ENCODE data around the gene KCNK15.

KCNK15 gene

DNA sequence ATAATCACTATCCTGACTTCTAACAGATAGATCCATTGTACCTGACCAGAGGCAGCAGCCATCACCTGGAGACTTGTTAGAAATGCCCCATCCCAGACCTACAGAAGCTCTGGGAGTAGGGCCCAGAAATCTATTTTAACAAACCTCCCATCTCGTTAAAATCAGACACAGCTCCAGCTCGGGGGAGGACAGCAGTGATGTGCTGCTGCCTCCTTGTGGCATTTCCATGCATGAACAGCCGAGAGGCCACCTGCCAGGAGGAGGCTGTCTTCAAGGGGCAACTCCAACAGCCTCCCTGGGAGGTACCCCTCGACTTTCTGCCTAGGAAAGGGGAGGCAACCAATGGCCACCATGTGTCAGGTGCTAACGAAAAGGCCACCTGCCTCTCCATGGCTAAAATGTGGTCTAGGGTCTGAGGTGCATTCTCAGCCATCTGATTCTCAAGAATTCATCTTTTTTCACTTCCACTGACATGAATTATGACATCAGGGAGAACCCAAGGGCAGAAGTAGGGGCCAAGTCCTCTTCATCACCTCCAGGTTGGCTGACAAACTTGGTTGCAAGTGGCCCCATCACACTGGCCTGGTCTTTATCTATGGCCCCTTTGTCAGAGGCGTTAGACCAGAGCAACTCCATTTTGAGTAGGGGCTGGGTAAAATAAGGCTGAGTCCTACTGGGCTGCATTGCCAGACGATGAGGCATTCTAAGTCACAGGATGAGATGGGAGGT lies 12.2 kb upstream of the KCNK15 start:
- Histone ChIP-seq H3K9me3 (ENCODE audit: low read length) (peaks cover 1% of the 10 kb centered on the region), H3K36me3 (ENCODE audit: insufficient read depth, low read length) (no peaks in the 10 kb centered on the region), H3K4me3 (ENCODE audit: low read length) (no peak overlapping the region), H3K4me1 (ENCODE audit: insufficient read depth, low read length) (no peaks in the 10 kb centered on the region), H2AFZ (ENCODE audit: low read depth, low read length) (no peak overlapping the region), H3K27me3 (ENCODE audit: insufficient read depth, low read length) (no peaks in the 10 kb centered on the region)

DNA sequence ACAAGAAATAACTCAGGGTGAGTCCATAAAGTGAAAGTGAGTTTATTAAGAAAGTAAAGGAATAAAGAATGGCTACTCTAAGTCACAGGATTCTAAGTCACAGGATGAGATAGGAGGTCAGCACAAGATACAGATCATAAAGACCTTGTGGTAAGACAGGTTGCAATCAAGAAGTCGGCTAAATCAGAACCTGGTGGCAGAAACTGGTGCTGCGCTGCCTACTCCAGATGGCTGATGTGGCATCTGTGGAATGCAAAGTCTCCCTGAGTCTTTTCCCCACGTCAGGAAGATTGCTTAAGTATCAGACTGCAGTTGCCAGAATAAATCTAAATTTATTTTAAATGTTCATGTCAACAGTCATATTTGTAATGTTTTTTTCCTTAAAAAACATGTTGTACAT lies 10.7 kb upstream of the KCNK15 start:
- H3K9me3 ChIP-seq (ENCODE audit: low read length), result peaks cover 1% of the 10 kb centered on the region
- no peak overlapping the region for H3K4me3 ChIP-seq (ENCODE audit: low read length)
- no peaks in the 10 kb centered on the region for H3K4me1 ChIP-seq (ENCODE audit: insufficient read depth, low read length)
- no peak overlapping the region for H2AFZ ChIP-seq (ENCODE audit: low read depth, low read length)
- peaks cover under 1% of the 10 kb centered on the region for H3K27me3 ChIP-seq (ENCODE audit: insufficient read depth, low read length)
- no peaks in the 10 kb centered on the region for H3K36me3 ChIP-seq (ENCODE audit: insufficient read depth, low read length)

DNA sequence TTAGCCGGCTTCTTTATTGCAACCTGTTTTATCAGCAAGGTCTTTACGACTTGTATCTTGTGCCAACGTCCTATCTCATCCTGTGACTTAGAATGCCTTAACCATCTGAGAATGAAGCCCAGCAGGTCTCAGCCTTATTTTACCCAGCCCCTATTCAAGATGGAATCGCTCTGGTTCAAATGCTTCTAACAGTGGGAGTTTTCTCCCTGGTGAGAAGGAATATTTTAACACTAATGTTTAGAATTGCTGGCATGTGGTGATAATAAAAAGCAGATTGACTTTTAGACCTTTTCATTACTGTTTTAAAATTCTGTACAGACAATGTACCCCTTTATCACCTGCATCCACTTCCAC lies 9.9 kb upstream of the KCNK15 start:
- Histone ChIP-seq H3K4me3 (ENCODE audit: low read length) (no peak overlapping the region), H3K4me1 (ENCODE audit: insufficient read depth, low read length) (no peaks in the 10 kb centered on the region), H2AFZ (ENCODE audit: low read depth, low read length) (no peak overlapping the region), H3K27me3 (ENCODE audit: insufficient read depth, low read length) (peaks cover 7% of the 10 kb centered on the region), H3K36me3 (ENCODE audit: insufficient read depth, low read length) (no peaks in the 10 kb centered on the region), H3K9me3 (ENCODE audit: low read length) (peaks cover 1% of the 10 kb centered on the region)

DNA sequence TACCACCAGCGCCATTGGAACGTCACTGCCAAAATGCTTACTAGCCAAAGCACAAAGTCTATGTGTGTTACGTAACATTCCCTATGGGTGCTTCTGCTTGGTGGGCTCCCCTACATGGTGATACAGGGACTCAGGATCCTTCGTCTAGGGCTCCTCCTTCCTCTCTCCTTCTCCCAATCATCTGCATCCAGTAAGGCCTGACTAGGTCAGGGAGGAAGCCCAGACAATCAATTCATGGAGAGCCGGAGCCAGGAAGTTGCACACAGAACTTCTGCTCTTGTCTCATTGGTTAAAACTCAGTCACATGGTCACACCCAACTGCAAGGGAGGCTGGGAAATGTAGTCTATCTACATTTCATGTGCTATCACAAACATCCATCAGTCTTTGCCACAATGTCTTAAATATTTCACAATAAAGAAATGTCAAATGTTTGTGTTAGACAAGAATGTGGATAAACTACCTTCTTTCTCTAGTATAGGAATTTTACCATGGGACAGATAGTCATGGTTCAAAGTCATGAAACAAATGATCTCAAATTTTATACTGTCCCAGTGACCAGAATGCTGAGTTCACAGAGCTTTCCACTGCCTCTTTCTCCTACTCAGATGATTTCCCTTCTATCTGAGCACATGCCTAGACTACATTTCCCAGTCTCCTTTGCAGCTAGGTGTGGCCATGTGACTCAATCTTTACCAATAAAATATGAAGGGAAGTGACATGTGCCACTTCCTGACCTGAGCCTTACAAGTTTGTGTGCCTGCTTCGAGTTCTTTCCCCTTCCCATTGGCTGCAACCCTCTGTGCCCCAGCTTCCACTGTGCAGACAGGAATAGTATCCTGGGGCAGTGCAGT lies 9.3 kb upstream of the KCNK15 start:
- Histone ChIP-seq H3K27me3 (ENCODE audit: insufficient read depth, low read length) (peaks cover 7% of the 10 kb centered on the region), H3K9me3 (ENCODE audit: low read length) (peaks cover 1% of the 10 kb centered on the region), H3K36me3 (ENCODE audit: insufficient read depth, low read length) (no peaks in the 10 kb centered on the region), H2AFZ (ENCODE audit: low read depth, low read length) (peak overlapping the region; percentile 13), H3K4me3 (ENCODE audit: low read length) (no peak overlapping the region), H3K4me1 (ENCODE audit: insufficient read depth, low read length) (no peaks in the 10 kb centered on the region)

DNA sequence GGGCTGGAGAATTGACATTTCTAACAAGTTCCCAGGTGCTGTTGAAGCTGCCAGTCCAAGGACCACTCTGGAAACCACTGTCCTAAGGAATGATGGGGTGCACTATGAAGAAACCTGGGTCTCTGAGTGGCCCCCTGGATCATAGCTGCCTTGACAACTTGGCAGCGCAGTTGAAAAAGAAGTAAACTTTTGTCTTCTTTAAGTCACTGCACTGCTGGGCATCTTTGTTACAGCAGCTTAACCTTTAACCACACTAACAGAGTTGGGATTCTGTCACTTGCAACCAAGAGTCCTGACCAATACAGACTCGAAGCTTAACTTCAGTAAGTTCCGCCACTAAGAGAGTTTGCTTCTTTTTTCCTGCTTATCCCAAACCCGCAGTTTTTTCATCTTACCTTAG lies 8.5 kb upstream of the KCNK15 start:
- peaks cover 15% of the 10 kb centered on the region for H3K27me3 ChIP-seq (ENCODE audit: insufficient read depth, low read length)
- no peaks in the 10 kb centered on the region for H3K4me1 ChIP-seq (ENCODE audit: insufficient read depth, low read length)
- H3K4me3 ChIP-seq (ENCODE audit: low read length), result no peak overlapping the region
- H3K9me3 ChIP-seq (ENCODE audit: low read length), result peaks cover 1% of the 10 kb centered on the region
- H3K36me3 ChIP-seq (ENCODE audit: insufficient read depth, low read length), result no peaks in the 10 kb centered on the region
- peak overlapping the region; percentile 13 for H2AFZ ChIP-seq (ENCODE audit: low read depth, low read length)

DNA sequence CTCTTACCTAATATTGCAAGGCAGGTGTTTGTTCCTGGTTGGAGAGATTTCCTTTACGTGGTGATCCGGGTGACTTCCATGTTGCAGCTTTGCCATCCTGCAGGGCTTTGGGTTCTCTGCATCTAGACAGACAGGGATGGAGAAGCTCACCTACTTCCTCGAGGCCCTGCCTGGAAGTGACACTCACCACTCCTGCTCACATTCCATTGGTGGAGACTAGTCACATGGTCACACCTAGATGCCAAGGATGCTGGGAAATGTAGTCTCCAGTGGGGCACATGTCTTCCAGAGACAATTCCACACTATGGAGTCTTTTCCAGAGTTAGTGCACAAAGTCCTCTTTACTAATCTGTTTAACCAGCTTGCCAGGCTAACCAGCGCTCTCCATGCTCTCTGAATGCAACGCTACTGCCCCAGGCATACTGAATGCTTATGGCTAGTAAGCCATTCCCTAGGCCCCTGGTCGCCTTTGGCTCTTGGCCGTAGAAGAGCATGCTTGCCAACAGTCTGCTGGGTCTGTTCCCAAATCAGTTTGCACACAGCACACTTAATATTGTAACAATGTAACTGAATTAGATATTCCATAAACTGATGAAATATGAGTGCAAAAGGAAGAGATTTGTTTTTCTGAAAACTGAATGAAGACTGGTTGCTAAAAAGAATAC lies 6.7 kb upstream of the KCNK15 start:
- H2AFZ ChIP-seq (ENCODE audit: low read depth, low read length), result no peak overlapping the region
- peaks cover 33% of the 10 kb centered on the region for H3K27me3 ChIP-seq (ENCODE audit: insufficient read depth, low read length)
- peaks cover 1% of the 10 kb centered on the region for H3K9me3 ChIP-seq (ENCODE audit: low read length)
- no peaks in the 10 kb centered on the region for H3K36me3 ChIP-seq (ENCODE audit: insufficient read depth, low read length)
- no peaks in the 10 kb centered on the region for H3K4me1 ChIP-seq (ENCODE audit: insufficient read depth, low read length)
- peak overlapping the region; percentile 2 for H3K4me3 ChIP-seq (ENCODE audit: low read length)

DNA sequence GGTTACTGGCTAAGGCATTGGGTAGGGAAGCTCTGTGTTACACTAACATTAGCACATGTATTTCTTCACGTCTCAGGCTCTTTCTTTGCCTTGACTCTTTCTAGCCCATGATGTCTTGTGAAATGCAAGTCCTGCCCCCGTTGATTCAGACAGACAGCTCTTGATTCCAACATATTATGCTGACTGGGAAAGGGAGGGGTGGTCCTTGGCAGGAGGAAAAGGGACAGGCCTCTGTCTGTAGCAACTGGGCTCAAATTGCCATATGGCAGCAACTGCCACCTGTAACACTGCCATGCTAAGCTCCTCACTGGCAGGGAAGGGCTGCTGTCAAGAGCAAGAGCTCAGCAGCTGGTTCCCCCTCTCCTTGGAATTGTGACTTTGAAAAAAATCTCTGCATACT lies 5.7 kb upstream of the KCNK15 start:
- no peaks in the 10 kb centered on the region for H3K36me3 ChIP-seq (ENCODE audit: insufficient read depth, low read length)
- no peak overlapping the region for H3K4me3 ChIP-seq (ENCODE audit: low read length)
- no peaks in the 10 kb centered on the region for H3K4me1 ChIP-seq (ENCODE audit: insufficient read depth, low read length)
- H3K9me3 ChIP-seq (ENCODE audit: low read length), result peaks cover 1% of the 10 kb centered on the region
- H3K27me3 ChIP-seq (ENCODE audit: insufficient read depth, low read length), result peaks cover 43% of the 10 kb centered on the region
- H2AFZ ChIP-seq (ENCODE audit: low read depth, low read length), result no peak overlapping the region

DNA sequence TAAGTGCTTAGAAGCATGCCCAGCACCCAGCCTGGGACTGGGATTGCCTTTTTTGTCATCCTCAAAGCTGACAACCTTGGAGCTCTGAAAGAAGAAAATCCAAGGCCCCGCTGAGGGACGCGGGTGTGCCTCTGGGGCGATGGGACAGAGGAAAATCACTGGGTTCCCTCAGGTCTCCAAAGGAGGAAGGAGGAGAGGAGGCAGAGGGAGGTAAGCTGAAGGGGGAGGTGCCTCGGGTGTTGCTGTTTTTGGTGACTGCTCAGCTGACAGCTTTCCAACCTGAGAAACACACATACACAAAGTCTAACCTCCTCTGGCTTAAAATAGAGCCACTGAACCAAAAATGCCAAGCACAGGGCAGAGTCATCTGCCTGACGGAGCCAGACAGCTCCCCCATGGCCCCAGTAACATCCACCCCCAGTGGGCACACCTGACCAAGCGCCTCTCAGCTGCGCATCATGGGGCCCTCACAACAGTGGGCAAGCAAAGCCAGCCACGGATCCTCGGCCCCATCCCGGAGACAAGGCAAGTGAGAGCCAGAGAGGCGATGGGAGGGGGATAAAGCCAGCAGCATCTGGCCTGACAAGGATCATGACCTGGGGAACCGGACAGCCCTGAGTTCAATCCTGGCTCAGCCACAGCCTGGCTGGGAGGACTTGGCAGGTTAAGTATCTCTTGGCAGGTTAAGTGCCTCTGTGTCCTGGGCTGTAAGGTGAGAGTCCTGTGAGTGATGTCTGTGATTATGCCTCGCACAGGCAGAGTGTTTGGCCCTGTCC lies 3.2 kb upstream of the KCNK15 start:
- Histone ChIP-seq H3K4me3 (ENCODE audit: low read length) (no peak overlapping the region), H3K36me3 (ENCODE audit: insufficient read depth, low read length) (no peaks in the 10 kb centered on the region), H2AFZ (ENCODE audit: low read depth, low read length) (no peak overlapping the region), H3K9me3 (ENCODE audit: low read length) (peaks cover 1% of the 10 kb centered on the region), H3K4me1 (ENCODE audit: insufficient read depth, low read length) (peaks cover 5% of the 10 kb centered on the region), H3K27me3 (ENCODE audit: insufficient read depth, low read length) (peaks cover 66% of the 10 kb centered on the region)

DNA sequence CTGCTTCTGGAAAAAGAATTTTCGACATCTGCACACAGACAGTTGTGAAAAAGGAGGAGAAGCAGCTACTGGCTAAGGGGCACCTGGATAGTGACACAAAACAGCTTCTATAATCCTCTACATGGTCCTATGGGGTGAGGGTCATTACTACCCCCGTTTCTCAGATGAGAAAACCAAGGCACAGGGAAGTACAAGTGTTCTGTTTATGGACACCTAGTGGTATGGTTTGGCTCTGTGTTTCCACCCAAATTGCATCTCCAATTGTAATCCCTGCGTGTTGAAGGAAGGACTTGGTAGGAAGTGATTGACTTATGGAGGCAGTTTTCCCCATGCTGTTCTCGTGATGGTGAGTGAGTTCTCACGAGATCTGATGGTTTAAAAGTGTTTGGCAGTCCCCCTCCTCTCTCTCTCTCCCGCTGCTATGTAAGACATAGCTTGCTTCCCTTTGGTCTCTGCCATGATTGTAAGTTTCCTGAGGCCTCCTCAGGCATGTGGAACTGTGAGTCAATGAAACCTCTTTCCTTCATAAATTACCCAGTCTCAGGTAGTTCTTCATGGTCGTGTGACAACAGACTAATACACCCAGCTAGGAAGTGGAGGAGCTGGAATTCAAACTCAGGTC lies 2.5 kb upstream of the KCNK15 start:
- Histone ChIP-seq H3K4me1 (ENCODE audit: insufficient read depth, low read length) (peaks cover 5% of the 10 kb centered on the region), H3K4me3 (ENCODE audit: low read length) (no peak overlapping the region), H3K36me3 (ENCODE audit: insufficient read depth, low read length) (no peaks in the 10 kb centered on the region), H2AFZ (ENCODE audit: low read depth, low read length) (no peak overlapping the region), H3K27me3 (ENCODE audit: insufficient read depth, low read length) (peaks cover 66% of the 10 kb centered on the region), H3K9me3 (ENCODE audit: low read length) (no peaks in the 10 kb centered on the region)

DNA sequence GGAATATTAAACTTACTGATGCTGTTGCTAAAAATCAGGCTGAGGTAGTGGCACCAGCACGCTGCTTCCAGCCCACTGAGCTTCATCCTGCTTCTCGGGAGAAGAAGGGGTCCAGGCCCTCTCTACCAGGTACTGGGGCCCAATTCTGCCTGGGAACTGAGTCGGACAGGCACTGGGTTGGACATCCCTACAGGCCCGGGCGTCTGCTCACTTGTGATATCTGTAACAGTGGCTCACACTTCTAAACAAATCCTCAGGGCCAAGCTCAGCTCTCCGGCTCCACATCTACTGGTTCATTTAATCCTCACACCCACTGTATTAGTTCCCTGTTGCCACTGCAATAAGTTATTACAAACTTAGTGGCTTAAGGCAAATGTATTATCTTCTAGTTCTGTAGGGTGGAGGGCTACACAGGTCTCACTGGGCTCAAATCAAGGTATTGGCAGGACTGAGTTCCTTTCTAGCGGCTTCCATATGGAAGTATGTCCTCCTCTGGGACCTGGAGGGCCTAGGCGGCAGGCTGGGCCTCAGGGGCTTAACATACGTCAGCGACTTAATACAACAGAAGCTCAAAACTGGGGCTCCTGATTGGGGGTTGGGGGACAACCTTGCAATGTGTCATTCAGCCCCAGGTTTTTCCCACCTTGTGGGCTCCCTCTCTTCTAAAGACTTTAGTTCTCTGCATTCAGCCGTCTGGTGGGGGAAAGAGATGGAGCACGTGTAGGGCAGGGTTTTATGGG lies 1.6 kb upstream of the KCNK15 start:
- no peak overlapping the region for H2AFZ ChIP-seq (ENCODE audit: low read depth, low read length)
- H3K27me3 ChIP-seq (ENCODE audit: insufficient read depth, low read length), result peaks cover 66% of the 10 kb centered on the region
- H3K4me3 ChIP-seq (ENCODE audit: low read length), result no peak overlapping the region
- H3K4me1 ChIP-seq (ENCODE audit: insufficient read depth, low read length), result peaks cover 5% of the 10 kb centered on the region
- no peaks in the 10 kb centered on the region for H3K9me3 ChIP-seq (ENCODE audit: low read length)
- H3K36me3 ChIP-seq (ENCODE audit: insufficient read depth, low read length), result no peaks in the 10 kb centered on the region

DNA sequence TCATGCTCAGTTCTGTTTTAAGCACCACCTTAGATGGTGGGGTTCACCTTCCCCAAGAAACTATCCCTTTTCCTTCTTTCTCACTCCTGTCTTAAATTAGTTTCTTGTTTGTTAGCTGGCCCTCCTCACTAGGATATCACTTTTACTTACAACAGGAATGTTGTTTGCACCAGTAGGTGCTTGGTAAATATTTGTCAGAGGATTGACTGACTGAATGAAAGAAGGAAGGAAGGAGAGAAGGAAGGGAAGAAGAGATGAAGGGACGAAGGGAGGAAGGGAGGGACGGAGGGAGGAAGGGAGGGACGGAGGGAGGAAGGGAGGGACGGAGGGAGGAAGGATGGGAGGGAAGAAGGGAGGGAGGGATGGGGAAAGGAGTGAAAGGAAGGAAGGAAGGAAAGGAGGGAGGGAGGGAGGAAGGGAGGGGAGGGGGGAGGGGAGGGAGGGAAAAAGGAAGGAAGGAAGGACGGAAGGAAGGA lies 505 bp upstream of the KCNK15 start:
- Histone ChIP-seq H2AFZ (ENCODE audit: low read depth, low read length) (no peak overlapping the region), H3K9me3 (ENCODE audit: low read length) (no peaks in the 10 kb centered on the region), H3K27me3 (ENCODE audit: insufficient read depth, low read length) (peaks cover 63% of the 10 kb centered on the region), H3K4me1 (ENCODE audit: insufficient read depth, low read length) (peaks cover 5% of the 10 kb centered on the region), H3K36me3 (ENCODE audit: insufficient read depth, low read length) (no peaks in the 10 kb centered on the region), H3K4me3 (ENCODE audit: low read length) (no peak overlapping the region)
